Esophagus squamous epithelium (tissue), 4 donors: ENCODE data around the gene PLCH2.

Experiments
- CTCF ChIP-seq, 6 experiments: fragments of 450-650 bp in 4 of 6; fragments of 200-600 bp in 2 of 6; sonication (generic) in 2 of 6; IDR thresholded peaks; one replicate each; pipeline ENCODE4 v1.5.1; 2016 to 2019; ENCODE audit warnings: antibody characterized with exemption in 6 of 6, mild to moderate bottlenecking in 4 of 6, moderate library complexity in 4 of 6
- POLR2A ChIP-seq, 4 donors: fragments of 450-650 bp; IDR thresholded peaks; one replicate each; pipeline ENCODE4 v1.6.1; 2017; ENCODE audit warnings: antibody characterized with exemption in 4 of 4, mild to moderate bottlenecking in 4 of 4, moderate library complexity in 3 of 4

GRCh38 chr1:2438641-2439040 is 37.4 kb upstream of the PLCH2 start:
- TF ChIP-seq CTCF (IDR thresholded peaks at IDR 0.05), result no peak
- TF ChIP-seq POLR2A (IDR thresholded peaks at IDR 0.05), result no peak
